ENCODE results near the gene P2RY14.
"Not testable (repeated sequence)": the region's sequence is repeated elsewhere in the genome, so short reads cannot be mapped to it uniquely, and the experiment has no call there.

Gene P2RY14

DNA sequence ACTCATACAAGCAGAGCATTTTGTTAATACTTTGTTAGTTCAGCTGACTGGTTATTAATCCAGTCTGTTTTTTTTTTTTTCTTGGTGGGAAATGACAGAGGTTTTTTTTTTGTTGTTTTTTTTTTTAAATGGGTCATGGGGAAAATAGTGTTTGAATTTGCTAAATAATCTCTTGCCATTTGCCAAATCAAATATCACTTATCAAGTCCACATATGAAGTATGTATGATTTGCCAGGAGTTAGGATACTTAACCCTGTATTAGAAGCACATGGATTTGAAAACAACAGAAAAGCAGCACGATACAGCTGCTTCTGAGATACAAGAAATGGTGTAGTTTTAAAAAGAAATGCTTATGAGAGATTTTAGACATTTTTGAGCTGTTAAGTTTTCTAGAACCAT is 21.6 kb downstream of the P2RY14 start:
- no peaks in the 10 kb centered on the region for H3K9me3 ChIP-seq (ENCODE audit: control insufficient read depth, low read length)
- H3K4me1 ChIP-seq (ENCODE audit: control insufficient read depth, insufficient read depth, low read length), result no peaks in the 10 kb centered on the region
- no peak for DNase-seq (ENCODE audit: low read depth)
- H3K27me3 ChIP-seq (replicated peaks; ENCODE audit: control insufficient read depth, insufficient read depth, low read length), result peaks cover 3% of the 10 kb centered on the region
- H3K36me3 ChIP-seq (ENCODE audit: control insufficient read depth, insufficient read depth, low read length, severe bottlenecking), result no peaks in the 10 kb centered on the region
- H3K9ac ChIP-seq (ENCODE audit: low read length), result no peak overlapping the region
- no peak overlapping the region for H3K4me3 ChIP-seq (ENCODE audit: low read length)

DNA sequence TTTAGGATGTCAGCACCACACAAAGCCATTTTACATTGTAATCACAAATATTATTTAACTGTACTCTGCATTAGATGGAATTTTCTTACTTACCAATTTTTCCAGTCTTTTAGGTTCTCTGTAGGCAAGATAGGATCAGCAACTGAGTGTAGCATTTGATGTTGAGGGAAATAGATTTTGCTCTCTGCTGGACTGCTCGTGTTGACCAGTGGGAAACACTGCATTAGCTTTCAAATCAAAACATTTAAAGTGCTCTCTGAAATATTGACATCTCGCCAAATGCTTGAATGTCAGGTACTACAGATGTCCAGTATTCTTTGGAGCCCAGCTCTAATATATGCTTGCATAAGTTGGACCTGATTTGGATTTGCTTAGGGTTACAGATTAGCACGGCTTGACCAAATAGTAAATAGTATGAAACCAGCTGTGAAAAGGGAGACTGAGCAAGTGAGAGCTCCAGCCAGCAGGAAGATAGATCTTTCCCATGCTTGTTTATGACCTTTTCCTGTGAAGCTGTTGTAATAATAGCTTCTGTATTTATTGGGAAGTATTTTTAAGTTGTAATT is 29.5 kb downstream of the P2RY14 start:
- Histone ChIP-seq H3K9me3 (ENCODE audit: control insufficient read depth, low read length) (no peaks in the 10 kb centered on the region), H3K36me3 (ENCODE audit: control insufficient read depth, insufficient read depth, low read length, severe bottlenecking) (no peaks in the 10 kb centered on the region), H3K4me1 (ENCODE audit: control insufficient read depth, insufficient read depth, low read length) (no peaks in the 10 kb centered on the region), H3K4me3 (ENCODE audit: low read length) (no peak overlapping the region), H3K9ac (ENCODE audit: low read length) (no peak overlapping the region), H3K27me3 (replicated peaks; ENCODE audit: control insufficient read depth, insufficient read depth, low read length) (peaks cover 4% of the 10 kb centered on the region)
- no peak for DNase-seq (ENCODE audit: low read depth)

DNA sequence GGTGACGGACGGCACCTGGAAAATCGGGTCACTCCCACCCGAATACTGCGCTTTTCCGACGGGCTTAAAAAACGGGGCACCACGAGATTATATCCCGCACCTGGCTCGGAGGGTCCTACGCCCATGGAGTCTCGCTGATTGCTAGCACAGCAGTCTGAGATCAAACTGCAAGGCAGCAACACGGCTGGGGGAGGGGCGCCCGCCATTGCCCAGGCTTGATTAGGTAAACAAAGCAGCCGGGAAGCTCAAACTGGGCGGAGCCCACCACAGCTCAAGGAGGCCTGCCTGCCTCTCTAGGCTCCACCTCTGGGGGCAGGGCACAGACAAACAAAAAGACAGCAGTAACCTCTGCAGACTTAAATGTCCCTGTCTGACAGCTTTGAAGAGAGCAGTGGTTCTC is 36.3 kb downstream of the P2RY14 start:
- H3K36me3 ChIP-seq (ENCODE audit: control insufficient read depth, insufficient read depth, low read length, severe bottlenecking); H3K4me3 ChIP-seq (ENCODE audit: low read length); H3K9me3 ChIP-seq (ENCODE audit: control insufficient read depth, low read length); H3K9ac ChIP-seq (ENCODE audit: low read length); H3K27me3 ChIP-seq (replicated peaks; ENCODE audit: control insufficient read depth, insufficient read depth, low read length); H3K4me1 ChIP-seq (ENCODE audit: control insufficient read depth, insufficient read depth, low read length); DNase-seq (ENCODE audit: low read depth): not testable (repeated sequence)

DNA sequence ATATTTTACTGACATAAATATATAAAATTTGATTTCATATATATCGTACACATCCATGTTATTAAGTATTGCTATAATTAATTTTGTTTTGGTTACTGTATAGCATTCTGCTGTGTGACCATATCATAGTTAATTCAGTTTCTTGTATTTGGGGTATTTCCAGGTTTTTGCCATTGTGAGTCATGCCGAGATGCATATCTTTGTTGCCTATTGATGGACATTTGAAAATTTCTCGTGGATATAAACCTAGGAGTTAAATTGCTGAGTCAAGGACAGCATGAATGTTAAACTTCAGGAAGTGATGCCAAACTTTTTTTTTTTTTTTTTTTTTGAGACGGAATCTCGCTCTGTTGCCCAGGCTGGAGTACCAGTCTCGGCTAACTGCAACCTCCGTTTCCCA is 41.6 kb downstream of the P2RY14 start:
- Histone ChIP-seq H3K4me1 (ENCODE audit: control insufficient read depth, insufficient read depth, low read length) (no peaks in the 10 kb centered on the region), H3K36me3 (ENCODE audit: control insufficient read depth, insufficient read depth, low read length, severe bottlenecking) (no peaks in the 10 kb centered on the region), H3K27me3 (replicated peaks; ENCODE audit: control insufficient read depth, insufficient read depth, low read length) (no peaks in the 10 kb centered on the region), H3K4me3 (ENCODE audit: low read length) (no peak overlapping the region), H3K9ac (ENCODE audit: low read length) (no peak overlapping the region), H3K9me3 (ENCODE audit: control insufficient read depth, low read length) (no peaks in the 10 kb centered on the region)
- DNase-seq (ENCODE audit: low read depth), result no peak

DNA sequence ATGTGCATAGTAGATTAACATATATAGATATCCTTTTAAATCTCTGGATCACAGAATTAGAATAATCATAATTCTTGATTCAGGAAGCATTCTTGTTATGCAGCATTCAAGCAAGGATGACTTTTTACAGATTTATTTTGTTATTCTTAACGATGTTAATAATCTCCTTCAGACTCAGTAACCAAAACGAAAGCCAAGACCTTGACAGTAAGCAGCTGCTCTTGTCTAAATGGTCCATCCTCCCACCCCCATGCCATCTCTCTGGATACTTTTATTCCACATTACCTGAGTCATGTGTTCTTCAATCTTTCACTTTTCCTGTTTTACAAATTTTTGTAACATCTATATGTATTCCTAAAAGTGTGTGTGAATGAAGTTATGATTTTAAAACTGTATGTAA is 42.0 kb downstream of the P2RY14 start:
- no peak overlapping the region for H3K4me3 ChIP-seq (ENCODE audit: low read length)
- H3K27me3 ChIP-seq (replicated peaks; ENCODE audit: control insufficient read depth, insufficient read depth, low read length), result no peaks in the 10 kb centered on the region
- H3K9me3 ChIP-seq (ENCODE audit: control insufficient read depth, low read length), result no peaks in the 10 kb centered on the region
- no peaks in the 10 kb centered on the region for H3K36me3 ChIP-seq (ENCODE audit: control insufficient read depth, insufficient read depth, low read length, severe bottlenecking)
- H3K9ac ChIP-seq (ENCODE audit: low read length), result no peak overlapping the region
- no peak for DNase-seq (ENCODE audit: low read depth)
- H3K4me1 ChIP-seq (ENCODE audit: control insufficient read depth, insufficient read depth, low read length), result no peaks in the 10 kb centered on the region

DNA sequence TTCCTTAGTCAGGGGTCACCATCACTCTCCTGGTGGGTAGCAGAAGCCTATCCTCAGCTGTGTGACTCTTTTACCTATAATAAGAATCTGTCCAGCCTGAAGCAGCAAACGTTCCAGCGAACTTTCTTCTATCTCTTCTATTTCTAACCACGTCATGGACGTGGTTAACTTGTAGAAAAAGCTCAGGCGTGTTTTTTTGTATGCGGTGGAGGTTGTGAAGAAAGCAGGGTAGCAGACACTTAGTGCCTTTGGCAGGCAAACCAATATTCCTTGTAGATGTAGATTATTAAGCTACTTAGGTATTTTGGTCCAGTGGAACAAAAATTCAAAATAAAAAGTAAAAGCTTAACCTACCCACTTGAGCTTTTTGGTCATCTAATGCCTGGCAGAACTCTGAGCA is 43.5 kb downstream of the P2RY14 start:
- no peaks in the 10 kb centered on the region for H3K4me1 ChIP-seq (ENCODE audit: control insufficient read depth, insufficient read depth, low read length)
- H3K9me3 ChIP-seq (ENCODE audit: control insufficient read depth, low read length), result no peaks in the 10 kb centered on the region
- no peaks in the 10 kb centered on the region for H3K36me3 ChIP-seq (ENCODE audit: control insufficient read depth, insufficient read depth, low read length, severe bottlenecking)
- DNase-seq (ENCODE audit: low read depth), result no peak
- H3K27me3 ChIP-seq (replicated peaks; ENCODE audit: control insufficient read depth, insufficient read depth, low read length), result no peaks in the 10 kb centered on the region
- H3K9ac ChIP-seq (ENCODE audit: low read length), result no peak overlapping the region
- no peak overlapping the region for H3K4me3 ChIP-seq (ENCODE audit: low read length)

DNA sequence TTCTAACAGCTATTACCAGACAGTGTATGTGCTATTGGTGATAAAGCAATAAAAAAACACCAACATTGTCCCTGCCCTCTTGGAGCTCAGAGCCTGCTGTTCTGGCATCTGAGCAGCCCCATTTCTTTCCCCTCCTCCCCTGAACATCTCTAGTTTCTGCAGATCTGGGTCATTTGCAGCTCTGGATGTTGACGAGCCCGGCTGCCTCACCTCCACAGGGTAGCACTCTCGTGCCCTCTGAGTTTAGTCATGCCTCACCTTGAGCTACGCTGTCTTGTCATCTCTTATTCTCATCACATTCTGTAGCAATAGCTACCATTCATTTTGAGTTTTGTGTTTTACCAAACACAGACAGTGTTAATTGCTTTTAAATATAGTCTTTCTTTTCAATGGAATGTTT is 45.4 kb downstream of the P2RY14 start:
- DNase-seq (ENCODE audit: low read depth), result no peak
- Histone ChIP-seq H3K9ac (ENCODE audit: low read length) (no peak overlapping the region), H3K4me1 (ENCODE audit: control insufficient read depth, insufficient read depth, low read length) (peaks cover 10% of the 10 kb centered on the region), H3K9me3 (ENCODE audit: control insufficient read depth, low read length) (no peaks in the 10 kb centered on the region), H3K4me3 (ENCODE audit: low read length) (no peak overlapping the region), H3K27me3 (replicated peaks; ENCODE audit: control insufficient read depth, insufficient read depth, low read length) (no peaks in the 10 kb centered on the region), H3K36me3 (ENCODE audit: control insufficient read depth, insufficient read depth, low read length, severe bottlenecking) (no peaks in the 10 kb centered on the region)

DNA sequence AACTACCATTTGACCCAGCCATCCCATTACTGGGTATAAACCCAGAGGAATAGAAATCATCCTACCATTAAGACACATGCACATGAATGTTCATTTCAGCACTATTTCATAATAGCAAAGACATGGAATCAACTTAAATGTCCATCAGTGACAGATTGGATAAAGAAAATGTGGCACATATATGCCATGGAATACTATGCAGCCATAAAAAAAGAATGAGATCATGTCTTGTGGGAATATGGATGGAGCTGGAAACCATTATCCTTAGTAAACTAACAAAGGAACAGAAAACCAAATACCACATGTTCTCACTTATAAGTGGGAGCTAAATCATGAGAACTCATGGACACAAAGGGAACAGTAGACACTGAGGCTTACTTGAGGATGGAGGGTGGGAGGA is 45.9 kb downstream of the P2RY14 start:
- DNase-seq (ENCODE audit: low read depth); H3K27me3 ChIP-seq (replicated peaks; ENCODE audit: control insufficient read depth, insufficient read depth, low read length); H3K9me3 ChIP-seq (ENCODE audit: control insufficient read depth, low read length); H3K4me3 ChIP-seq (ENCODE audit: low read length); H3K9ac ChIP-seq (ENCODE audit: low read length); H3K36me3 ChIP-seq (ENCODE audit: control insufficient read depth, insufficient read depth, low read length, severe bottlenecking): not testable (repeated sequence)
- peaks cover 15% of the 10 kb centered on the region for H3K4me1 ChIP-seq (ENCODE audit: control insufficient read depth, insufficient read depth, low read length)

DNA sequence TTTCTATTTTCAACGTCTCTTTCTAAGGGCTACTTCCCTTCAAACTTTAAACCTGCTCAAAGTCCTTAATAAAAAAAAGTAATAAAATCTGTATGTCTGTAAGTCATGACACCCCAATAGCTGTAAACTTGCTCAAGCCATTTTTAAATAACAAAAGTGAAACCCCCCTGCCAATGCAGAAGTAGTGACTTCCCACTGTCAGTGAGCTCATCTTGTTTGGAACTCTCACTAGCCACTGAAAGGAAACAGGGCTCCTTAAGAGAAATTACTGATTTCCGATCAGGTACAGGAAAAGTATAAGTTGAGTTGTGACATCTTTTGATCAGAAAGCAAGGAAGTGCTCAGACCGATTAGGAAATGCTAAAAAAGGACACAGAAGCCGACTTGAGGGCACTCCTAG is 47.7 kb downstream of the P2RY14 start:
- H3K9ac ChIP-seq (ENCODE audit: low read length), result no peak overlapping the region
- H3K9me3 ChIP-seq (ENCODE audit: control insufficient read depth, low read length), result no peaks in the 10 kb centered on the region
- H3K4me3 ChIP-seq (ENCODE audit: low read length), result no peak overlapping the region
- H3K4me1 ChIP-seq (ENCODE audit: control insufficient read depth, insufficient read depth, low read length), result peaks cover 19% of the 10 kb centered on the region
- H3K27me3 ChIP-seq (replicated peaks; ENCODE audit: control insufficient read depth, insufficient read depth, low read length), result no peaks in the 10 kb centered on the region
- DNase-seq (ENCODE audit: low read depth), result no peak
- no peaks in the 10 kb centered on the region for H3K36me3 ChIP-seq (ENCODE audit: control insufficient read depth, insufficient read depth, low read length, severe bottlenecking)

DNA sequence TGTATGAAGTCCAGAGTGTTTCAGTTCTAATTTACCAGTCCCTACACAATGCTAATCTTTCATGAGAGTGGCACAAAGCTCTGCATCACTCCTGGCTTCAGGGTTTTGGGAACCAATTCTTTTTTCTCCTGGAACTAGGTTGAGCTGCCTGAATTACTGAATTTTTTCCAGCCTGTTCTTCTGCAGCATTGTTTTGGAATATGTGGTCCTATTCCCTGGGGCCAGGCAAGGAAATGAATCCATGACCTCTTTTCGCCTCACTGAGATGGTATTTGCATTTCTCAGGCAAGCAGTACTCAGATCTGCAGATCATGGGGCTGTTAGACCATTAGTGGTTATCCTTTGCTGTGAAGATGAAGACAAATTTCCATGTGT is 49.7 kb downstream of the P2RY14 start:
- Histone ChIP-seq H3K27me3 (replicated peaks; ENCODE audit: control insufficient read depth, insufficient read depth, low read length) (no peaks in the 10 kb centered on the region), H3K9me3 (ENCODE audit: control insufficient read depth, low read length) (no peaks in the 10 kb centered on the region), H3K36me3 (ENCODE audit: control insufficient read depth, insufficient read depth, low read length, severe bottlenecking) (no peaks in the 10 kb centered on the region), H3K4me3 (ENCODE audit: low read length) (no peak overlapping the region), H3K9ac (ENCODE audit: low read length) (peak overlapping the region; percentile 12), H3K4me1 (ENCODE audit: control insufficient read depth, insufficient read depth, low read length) (peaks cover 19% of the 10 kb centered on the region)
- peak; percentile 67 for DNase-seq (ENCODE audit: low read depth)

DNA sequence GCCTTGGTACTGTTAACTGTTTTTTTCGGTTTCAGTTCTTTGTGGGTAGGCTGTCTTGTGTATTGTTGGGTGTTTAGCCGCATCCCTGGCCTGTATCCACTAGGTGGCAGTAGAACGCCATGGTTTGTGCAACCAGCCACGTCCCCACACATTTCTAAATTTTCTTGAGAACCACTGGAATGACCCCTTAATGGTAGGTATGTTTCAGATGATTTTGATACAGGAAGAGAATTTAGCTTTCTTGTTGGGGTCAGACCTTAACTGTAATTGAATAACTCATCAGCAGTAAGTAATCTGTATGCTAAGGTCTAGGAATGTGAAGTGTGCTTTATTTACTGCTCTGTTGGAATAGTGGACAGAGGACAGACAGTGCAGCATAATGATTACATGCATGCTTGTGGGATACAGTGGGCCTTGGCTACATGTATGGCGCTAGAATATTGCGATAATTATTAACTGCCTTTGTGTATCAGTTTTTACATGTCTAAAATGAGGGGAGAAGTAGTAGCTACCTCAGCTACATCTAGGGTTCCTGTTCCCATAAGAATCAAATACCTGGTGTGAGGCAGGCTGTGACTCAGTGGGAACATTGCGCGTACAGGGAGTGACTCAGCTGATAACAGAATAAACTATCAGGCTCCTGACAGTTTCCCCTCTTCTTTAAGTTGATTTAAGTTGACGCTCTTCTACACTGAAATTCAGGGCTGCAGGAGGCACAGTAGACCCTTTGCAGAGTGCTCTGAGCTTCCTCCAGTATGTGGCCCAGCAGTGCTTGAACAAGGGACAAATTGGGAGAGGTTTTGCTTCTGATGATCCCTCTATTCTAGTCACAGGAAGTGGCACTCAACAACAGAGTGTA is 50.3 kb downstream of the P2RY14 start:
- H3K9me3 ChIP-seq (ENCODE audit: control insufficient read depth, low read length), result no peaks in the 10 kb centered on the region
- H3K36me3 ChIP-seq (ENCODE audit: control insufficient read depth, insufficient read depth, low read length, severe bottlenecking), result no peaks in the 10 kb centered on the region
- DNase-seq (ENCODE audit: low read depth), result peak; percentile 89

More for the DNA sequence above, 50.3 kb downstream of the P2RY14 start:
- H3K4me3 ChIP-seq (ENCODE audit: low read length), result no peak overlapping the region
- peaks cover 19% of the 10 kb centered on the region for H3K4me1 ChIP-seq (ENCODE audit: control insufficient read depth, insufficient read depth, low read length)
- peak overlapping the region; percentile 12 for H3K9ac ChIP-seq (ENCODE audit: low read length)
- no peaks in the 10 kb centered on the region for H3K27me3 ChIP-seq (replicated peaks; ENCODE audit: control insufficient read depth, insufficient read depth, low read length)

Data from adipocyte (in vitro differentiated cells).